ENCODE data around the gene IRAK3.
A peak's percentile ranks its signal among the peaks of the same experiment; 100 is the strongest.

IRAK3 gene

GRCh38 chr12:66188584-66189485 is at the start of gene IRAK3:
Gene IRAK3, plus strand, starts transcription at chr12:66189214. Its CDS starts 86 bp downstream, at chr12:66189300.
- peak; percentile 5 to 18 for DNase-seq (ENCODE audit: low read depth in 2 of 2)

- DNase-seq (ENCODE audit: low read depth in 2 of 2), result no peak
Observed at GRCh38 chr12:66139328-66139727, 49.7 kb upstream of the IRAK3 start.

- DNase-seq (ENCODE audit: low read depth in 2 of 2), result no peak
Observed at GRCh38 chr12:66140731-66141130, 48.3 kb upstream of the IRAK3 start.

- DNase-seq (ENCODE audit: low read depth in 2 of 2), result no peak
Observed at GRCh38 chr12:66141299-66141698, 47.7 kb upstream of the IRAK3 start.

- DNase-seq (ENCODE audit: low read depth in 2 of 2), result no peak
Observed at GRCh38 chr12:66142826-66143225, 46.2 kb upstream of the IRAK3 start.

- no peak for DNase-seq (ENCODE audit: low read depth in 2 of 2)
Observed at GRCh38 chr12:66143868-66144267, 45.1 kb upstream of the IRAK3 start.

GRCh38 chr12:66144791-66145754 is 43.9 kb upstream of the IRAK3 start:
- no peak for DNase-seq (ENCODE audit: low read depth in 2 of 2)

- no peak for DNase-seq (ENCODE audit: low read depth in 2 of 2)
Observed at GRCh38 chr12:66149702-66150398, 39.2 kb upstream of the IRAK3 start.

GRCh38 chr12:66152732-66153131 is 36.3 kb upstream of the IRAK3 start:
- no peak for DNase-seq (ENCODE audit: low read depth in 2 of 2)

- no peak for DNase-seq (ENCODE audit: low read depth in 2 of 2)
Observed at GRCh38 chr12:66154776-66155175, 34.2 kb upstream of the IRAK3 start.

GRCh38 chr12:66156654-66157053 is 32.4 kb upstream of the IRAK3 start:
- no peak for DNase-seq (ENCODE audit: low read depth in 2 of 2)

GRCh38 chr12:66159123-66159522 is 29.9 kb upstream of the IRAK3 start:
- DNase-seq (ENCODE audit: low read depth in 2 of 2), result no peak

- no peak for DNase-seq (ENCODE audit: low read depth in 2 of 2)
Observed at GRCh38 chr12:66160704-66161103, 28.3 kb upstream of the IRAK3 start.

GRCh38 chr12:66162701-66163100 is 26.3 kb upstream of the IRAK3 start:
- DNase-seq (ENCODE audit: low read depth in 2 of 2), result no peak

GRCh38 chr12:66163289-66163688 is 25.7 kb upstream of the IRAK3 start:
- no peak for DNase-seq (ENCODE audit: low read depth in 2 of 2)

GRCh38 chr12:66164349-66164821 is 24.6 kb upstream of the IRAK3 start:
- no peak for DNase-seq (ENCODE audit: low read depth in 2 of 2)

- no peak for DNase-seq (ENCODE audit: low read depth in 2 of 2)
Observed at GRCh38 chr12:66165141-66165540, 23.9 kb upstream of the IRAK3 start.

- no peak for DNase-seq (ENCODE audit: low read depth in 2 of 2)
Observed at GRCh38 chr12:66166561-66166960, 22.5 kb upstream of the IRAK3 start.

GRCh38 chr12:66168410-66168809 is 20.6 kb upstream of the IRAK3 start:
- DNase-seq (ENCODE audit: low read depth in 2 of 2), result no peak

GRCh38 chr12:66169221-66170170 is 19.5 kb upstream of the IRAK3 start, which contains the start of gene TMBIM4:
Gene TMBIM4, minus strand, starts transcription at chr12:66169996. Its CDS starts 45 bp downstream, at chr12:66169951.
- peak; percentile 77 to 79 for DNase-seq (ENCODE audit: low read depth in 2 of 2)

All from stimulated activated CD8-positive, alpha-beta memory T cell treated with anti-CD3 and anti-CD28 coated beads, Interleukin-2, amount 100 ng/mL, for 48 hours (primary cell).